ENCODE measurements around the gene TRAPPC6A. TPM values are rescaled to one million over a fixed set of nuclear protein-coding genes. Genes with fewer than 3 reads are reported as not detected.

The TRAPPC6A gene
- total RNA-seq, 1 donor from 2014 or later = 29.4 TPM

GRCh38 chr19:45168767-45169351 is 9.2 kb downstream of the TRAPPC6A start:
- H3K9me3 Mint-ChIP-seq (ENCODE audit: unreplicated experiment) = no peaks in the 10 kb centered on the region
- no peaks in the 10 kb centered on the region for H3K27me3 Mint-ChIP-seq (ENCODE audit: unreplicated experiment)
- peaks cover 6% of the 10 kb centered on the region for H3K4me1 Mint-ChIP-seq (ENCODE audit: unreplicated experiment)
- no peak for DNase-seq (ENCODE audit: extremely low spot score, unreplicated experiment)
- H3K27ac Mint-ChIP-seq (ENCODE audit: unreplicated experiment) = no peak overlapping the region
- no peak overlapping the region for H3K4me3 Mint-ChIP-seq (ENCODE audit: unreplicated experiment)
- TF ChIP-seq CTCF (IDR thresholded peaks at IDR 0.05) = no peak
- no peaks in the 10 kb centered on the region for H3K36me3 Mint-ChIP-seq (ENCODE audit: unreplicated experiment)

- DNase-seq (ENCODE audit: extremely low spot score, unreplicated experiment) = no peak
- TF ChIP-seq CTCF (IDR thresholded peaks at IDR 0.05) = no peak
- Mint-ChIP-seq H3K4me1 (ENCODE audit: unreplicated experiment) (peaks cover 7% of the 10 kb centered on the region), H3K27ac (ENCODE audit: unreplicated experiment) (peak overlapping the region; percentile 18), H3K27me3 (ENCODE audit: unreplicated experiment) (no peaks in the 10 kb centered on the region), H3K4me3 (ENCODE audit: unreplicated experiment) (no peak overlapping the region), H3K36me3 (ENCODE audit: unreplicated experiment) (no peaks in the 10 kb centered on the region), H3K9me3 (ENCODE audit: unreplicated experiment) (no peaks in the 10 kb centered on the region)
Measured at GRCh38 chr19:45166723-45167252, 11.2 kb downstream of the TRAPPC6A start.

GRCh38 chr19:45164577-45165335 is 13.3 kb downstream of the TRAPPC6A start:
- no peaks in the 10 kb centered on the region for H3K9me3 Mint-ChIP-seq (ENCODE audit: unreplicated experiment)
- H3K27ac Mint-ChIP-seq (ENCODE audit: unreplicated experiment) = no peak overlapping the region
- no peak for DNase-seq (ENCODE audit: extremely low spot score, unreplicated experiment)
- no peaks in the 10 kb centered on the region for H3K27me3 Mint-ChIP-seq (ENCODE audit: unreplicated experiment)
- no peak overlapping the region for H3K4me3 Mint-ChIP-seq (ENCODE audit: unreplicated experiment)
- no peak for TF ChIP-seq CTCF (IDR thresholded peaks at IDR 0.05)
- no peaks in the 10 kb centered on the region for H3K36me3 Mint-ChIP-seq (ENCODE audit: unreplicated experiment)
- peaks cover 7% of the 10 kb centered on the region for H3K4me1 Mint-ChIP-seq (ENCODE audit: unreplicated experiment)

- H3K27me3 Mint-ChIP-seq (ENCODE audit: unreplicated experiment) = no peaks in the 10 kb centered on the region
- DNase-seq (ENCODE audit: extremely low spot score, unreplicated experiment) = no peak
- no peaks in the 10 kb centered on the region for H3K9me3 Mint-ChIP-seq (ENCODE audit: unreplicated experiment)
- TF ChIP-seq CTCF (IDR thresholded peaks at IDR 0.05) = no peak
- H3K27ac Mint-ChIP-seq (ENCODE audit: unreplicated experiment) = no peak overlapping the region
- H3K4me3 Mint-ChIP-seq (ENCODE audit: unreplicated experiment) = no peak overlapping the region
- H3K36me3 Mint-ChIP-seq (ENCODE audit: unreplicated experiment) = no peaks in the 10 kb centered on the region
- peaks cover 7% of the 10 kb centered on the region for H3K4me1 Mint-ChIP-seq (ENCODE audit: unreplicated experiment)
Measured at GRCh38 chr19:45163751-45164460, 14.1 kb downstream of the TRAPPC6A start.

GRCh38 chr19:45163156-45163555 is 14.9 kb downstream of the TRAPPC6A start:
- no peak overlapping the region for H3K27ac Mint-ChIP-seq (ENCODE audit: unreplicated experiment)
- peaks cover 7% of the 10 kb centered on the region for H3K4me1 Mint-ChIP-seq (ENCODE audit: unreplicated experiment)
- no peaks in the 10 kb centered on the region for H3K27me3 Mint-ChIP-seq (ENCODE audit: unreplicated experiment)
- H3K36me3 Mint-ChIP-seq (ENCODE audit: unreplicated experiment) = no peaks in the 10 kb centered on the region
- no peak for DNase-seq (ENCODE audit: extremely low spot score, unreplicated experiment)
- no peaks in the 10 kb centered on the region for H3K9me3 Mint-ChIP-seq (ENCODE audit: unreplicated experiment)
- TF ChIP-seq CTCF (IDR thresholded peaks at IDR 0.05) = no peak
- H3K4me3 Mint-ChIP-seq (ENCODE audit: unreplicated experiment) = no peak overlapping the region
